GM20431 (cell line): ENCODE measurements around the gene MAP2K2.

Experiments used
- in situ Hi-C: fragments of 300-500 bp; cut with MseI, MboI; formaldehyde crosslinking; loops from one replicate; pipeline ENCODE4 v1.15.0; 2020; ENCODE audit warnings: low sequenced_read_pairs; ENCODE audit not compliant: unreplicated experiment

The MAP2K2 gene

GRCh38 chr19:4101496-4101770 lies 22.5 kb downstream of the MAP2K2 start:
- in situ Hi-C loops = no loop called here

- in situ Hi-C loops = no loop called here
Observed at GRCh38 chr19:4100647-4101495, 23.1 kb downstream of the MAP2K2 start.

GRCh38 chr19:4099041-4099764 lies 24.7 kb downstream of the MAP2K2 start:
- in situ Hi-C loops = no loop called here

GRCh38 chr19:4098493-4098892 lies 25.4 kb downstream of the MAP2K2 start:
- in situ Hi-C loops = no loop called here

- in situ Hi-C loops = no loop called here
Observed at GRCh38 chr19:4097501-4097900, 26.4 kb downstream of the MAP2K2 start.

- in situ Hi-C loops = no loop called here
Observed at GRCh38 chr19:4096049-4096892, 27.7 kb downstream of the MAP2K2 start.

GRCh38 chr19:4095488-4095844 lies 28.5 kb downstream of the MAP2K2 start:
- in situ Hi-C loops = no loop called here

GRCh38 chr19:4094761-4095487 lies 29.0 kb downstream of the MAP2K2 start:
- in situ Hi-C loops = no loop called here

- in situ Hi-C loops = no loop called here
Observed at GRCh38 chr19:4094291-4094690, 29.6 kb downstream of the MAP2K2 start.

GRCh38 chr19:4093643-4094175 lies 30.2 kb downstream of the MAP2K2 start:
- in situ Hi-C loops = no loop called here

- in situ Hi-C loops = no loop called here
Observed at GRCh38 chr19:4090356-4091220, 33.3 kb downstream of the MAP2K2 start.

- in situ Hi-C loops = no loop called here
Observed at GRCh38 chr19:4089946-4090345, 34.0 kb downstream of the MAP2K2 start.

GRCh38 chr19:4089400-4089908 lies 34.5 kb downstream of the MAP2K2 start:
- in situ Hi-C loops = no loop called here

- in situ Hi-C loops = no loop called here
Observed at GRCh38 chr19:4088975-4089374, 34.9 kb downstream of the MAP2K2 start.

GRCh38 chr19:4087787-4088679 lies 35.9 kb downstream of the MAP2K2 start:
- in situ Hi-C loops = no loop called here

- in situ Hi-C loops = no loop called here
Observed at GRCh38 chr19:4086411-4086867, 37.5 kb downstream of the MAP2K2 start.

- in situ Hi-C loops = no loop called here
Observed at GRCh38 chr19:4084547-4084877, 39.4 kb downstream of the MAP2K2 start.
